ENCODE measurements around the gene PDZD4.

The PDZD4 gene

DNA sequence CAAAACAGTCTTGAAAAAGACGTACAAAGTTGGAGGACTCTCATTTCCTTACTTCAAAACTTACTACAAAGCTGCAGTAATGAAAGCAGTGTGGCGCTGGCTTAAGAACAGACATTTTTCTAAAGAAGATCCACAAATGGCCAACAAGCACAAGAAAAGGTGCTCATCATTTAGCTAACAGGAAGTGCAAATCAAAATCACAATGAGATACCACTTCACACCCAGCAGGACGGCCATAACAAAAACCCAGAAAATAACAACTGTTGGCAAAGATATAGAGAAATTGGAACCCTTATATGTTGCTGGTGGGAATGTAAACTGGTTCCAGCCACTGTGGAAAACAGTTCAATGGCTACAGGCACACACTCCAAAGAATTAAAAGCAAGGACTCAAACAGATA, 3.3 kb downstream of the PDZD4 start:
- DNase-seq (ENCODE audit: low spot score) (no peak), ATAC-seq (ENCODE audit: low read depth) (no peak)
- no peaks in the 10 kb centered on the region for H3K36me3 ChIP-seq (ENCODE audit: low read depth)
- no peak for TF ChIP-seq CTCF (IDR thresholded peaks at IDR 0.05; ENCODE audit: poor library complexity, severe bottlenecking)
- no peaks in the 10 kb centered on the region for H3K9me3 ChIP-seq (ENCODE audit: severe bottlenecking)
- H3K4me3 ChIP-seq (ENCODE audit: severe bottlenecking) = no peak overlapping the region
- peaks cover 21% of the 10 kb centered on the region for H3K27me3 ChIP-seq (ENCODE audit: insufficient read depth, poor library complexity, severe bottlenecking)
- no peaks in the 10 kb centered on the region for H3K4me1 ChIP-seq (ENCODE audit: insufficient read depth, poor library complexity, severe bottlenecking)
- H3K27ac ChIP-seq (ENCODE audit: poor library complexity, severe bottlenecking) = no peak overlapping the region

- Histone ChIP-seq H3K27ac (ENCODE audit: poor library complexity, severe bottlenecking) (no peak overlapping the region), H3K27me3 (ENCODE audit: insufficient read depth, poor library complexity, severe bottlenecking) (peaks cover 13% of the 10 kb centered on the region), H3K4me1 (ENCODE audit: insufficient read depth, poor library complexity, severe bottlenecking) (no peaks in the 10 kb centered on the region), H3K4me3 (ENCODE audit: severe bottlenecking) (no peak overlapping the region), H3K36me3 (ENCODE audit: low read depth) (no peaks in the 10 kb centered on the region), H3K9me3 (ENCODE audit: severe bottlenecking) (no peaks in the 10 kb centered on the region)
- DNase-seq (ENCODE audit: low spot score) (no peak), ATAC-seq (ENCODE audit: low read depth) (no peak)
- TF ChIP-seq CTCF (IDR thresholded peaks at IDR 0.05; ENCODE audit: poor library complexity, severe bottlenecking) = no peak
These were observed 5.3 kb downstream of the PDZD4 start for GRCh38 chrX:153825042-153825441.

DNA sequence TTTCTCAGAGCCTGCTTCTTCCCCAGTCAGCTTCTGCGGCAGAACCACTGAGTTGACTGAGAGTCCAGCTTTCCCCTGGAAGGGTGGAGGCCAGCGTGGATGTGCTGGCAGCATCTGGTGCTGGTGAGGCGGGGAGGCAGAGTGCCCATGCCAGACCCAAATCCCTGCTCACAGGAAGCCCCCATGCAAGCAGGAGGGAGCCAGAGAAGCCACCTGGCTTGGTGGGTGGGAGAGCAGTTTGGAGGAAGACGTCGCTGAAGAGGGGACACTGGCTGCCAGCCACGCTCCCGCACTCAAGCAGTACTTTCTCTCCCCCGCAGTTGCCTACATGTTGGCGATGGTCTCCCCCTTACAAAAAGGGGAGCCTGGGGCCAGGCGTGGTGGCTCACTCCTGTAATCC, 6.0 kb downstream of the PDZD4 start:
- H3K4me3 ChIP-seq (ENCODE audit: severe bottlenecking) = no peak overlapping the region
- H3K27me3 ChIP-seq (ENCODE audit: insufficient read depth, poor library complexity, severe bottlenecking) = peaks cover 7% of the 10 kb centered on the region
- no peaks in the 10 kb centered on the region for H3K9me3 ChIP-seq (ENCODE audit: severe bottlenecking)
- H3K36me3 ChIP-seq (ENCODE audit: low read depth) = no peaks in the 10 kb centered on the region
- H3K27ac ChIP-seq (ENCODE audit: poor library complexity, severe bottlenecking) = no peak overlapping the region
- no peaks in the 10 kb centered on the region for H3K4me1 ChIP-seq (ENCODE audit: insufficient read depth, poor library complexity, severe bottlenecking)
- ATAC-seq (ENCODE audit: low read depth) (no peak), DNase-seq (ENCODE audit: low spot score) (no peak)
- TF ChIP-seq CTCF (IDR thresholded peaks at IDR 0.05; ENCODE audit: poor library complexity, severe bottlenecking) = no peak

DNA sequence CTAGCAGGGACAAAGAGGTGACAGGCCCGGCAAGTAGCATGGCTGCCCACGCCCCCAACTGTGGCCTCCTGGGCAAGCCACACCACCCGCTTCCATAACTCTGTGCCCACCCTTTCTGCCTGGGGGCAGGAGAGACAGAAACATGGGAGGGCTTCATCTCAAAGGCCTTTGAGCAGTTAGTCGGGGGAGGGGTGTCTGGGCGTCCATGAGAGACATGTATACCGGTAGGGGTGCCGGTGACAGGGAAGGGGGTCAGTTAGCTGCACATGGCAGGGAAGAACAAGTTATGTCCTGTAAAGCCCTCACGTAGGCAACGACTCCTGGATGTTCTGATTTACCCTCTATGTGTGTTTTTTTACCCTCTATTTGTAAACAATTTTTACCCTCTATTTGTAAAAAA, 9.3 kb downstream of the PDZD4 start:
- Histone ChIP-seq H3K36me3 (ENCODE audit: low read depth) (no peaks in the 10 kb centered on the region), H3K4me1 (ENCODE audit: insufficient read depth, poor library complexity, severe bottlenecking) (no peaks in the 10 kb centered on the region), H3K27ac (ENCODE audit: poor library complexity, severe bottlenecking) (no peak overlapping the region), H3K4me3 (ENCODE audit: severe bottlenecking) (no peak overlapping the region), H3K9me3 (ENCODE audit: severe bottlenecking) (no peaks in the 10 kb centered on the region), H3K27me3 (ENCODE audit: insufficient read depth, poor library complexity, severe bottlenecking) (no peaks in the 10 kb centered on the region)
- TF ChIP-seq CTCF (IDR thresholded peaks at IDR 0.05; ENCODE audit: poor library complexity, severe bottlenecking) = no peak
- no peak for DNase-seq (ENCODE audit: low spot score)
- ATAC-seq (ENCODE audit: low read depth) = no peak

GRCh38 chrX:153820601-153821000, 9.7 kb downstream of the PDZD4 start:
- Histone ChIP-seq H3K9me3 (ENCODE audit: severe bottlenecking) (no peaks in the 10 kb centered on the region), H3K27me3 (ENCODE audit: insufficient read depth, poor library complexity, severe bottlenecking) (no peaks in the 10 kb centered on the region), H3K4me1 (ENCODE audit: insufficient read depth, poor library complexity, severe bottlenecking) (no peaks in the 10 kb centered on the region), H3K27ac (ENCODE audit: poor library complexity, severe bottlenecking) (no peak overlapping the region), H3K4me3 (ENCODE audit: severe bottlenecking) (no peak overlapping the region), H3K36me3 (ENCODE audit: low read depth) (no peaks in the 10 kb centered on the region)
- DNase-seq (ENCODE audit: low spot score) = no peak
- ATAC-seq (ENCODE audit: low read depth) = no peak
- no peak for TF ChIP-seq CTCF (IDR thresholded peaks at IDR 0.05; ENCODE audit: poor library complexity, severe bottlenecking)

All from RWPE2 (cell line).